ENCODE data around the gene VAC14.

The VAC14 gene

GRCh38 chr16:70638814-70639792 lies 161.9 kb downstream of the VAC14 start:
- peak; percentile 48 to 59 for DNase-seq
